Endothelial cell (in vitro differentiated cells): ENCODE results near the gene GARIN5A. TPM values are rescaled to one million over a fixed set of nuclear protein-coding genes. Genes with fewer than 3 reads are reported as not detected.
A peak's percentile ranks its signal among the peaks of the same experiment; 100 is the strongest.

Source experiments
- DNase-seq: peaks from one replicate; pipeline ENCODE4 v3.0.0; 2021; ENCODE audit warnings: low spot score
- H3K27ac Mint-ChIP-seq: one replicate; pipeline ENCODE4 v1.8.0; 2021; ENCODE audit warnings: mixed read lengths, inconsistent platforms; ENCODE audit not compliant: unreplicated experiment
- H3K27me3 Mint-ChIP-seq: one replicate; pipeline ENCODE4 v1.8.0; 2021; ENCODE audit warnings: mild to moderate bottlenecking, moderate library complexity, mixed read lengths, inconsistent platforms; ENCODE audit not compliant: unreplicated experiment
- H3K36me3 Mint-ChIP-seq: one replicate; pipeline ENCODE4 v1.8.0; 2021; ENCODE audit warnings: mild to moderate bottlenecking, low read depth, mixed read lengths, inconsistent platforms; ENCODE audit not compliant: unreplicated experiment
- H3K4me1 Mint-ChIP-seq: one replicate; pipeline ENCODE4 v1.8.0; 2021; ENCODE audit warnings: mild to moderate bottlenecking, mixed read lengths, inconsistent platforms; ENCODE audit not compliant: unreplicated experiment
- H3K4me3 Mint-ChIP-seq: one replicate; pipeline ENCODE4 v1.8.0; 2021; ENCODE audit warnings: mild to moderate bottlenecking, mixed read lengths, inconsistent platforms; ENCODE audit not compliant: unreplicated experiment
- H3K9me3 Mint-ChIP-seq: one replicate; pipeline ENCODE4 v1.8.0; 2021; ENCODE audit warnings: mixed read lengths, inconsistent platforms; ENCODE audit not compliant: unreplicated experiment
- total RNA-seq: library from RNA; stranded (reverse); fragmentation: NEBNext Ultra II Directional; extraction: Animal tissue kit (Norgen Biotek cat#: 25700); gene quantifications from one replicate; pipeline ENCODE4 v1.2.1, GENCODE V29; 2021; ENCODE audit not compliant: unreplicated experiment
- TF ChIP-seq, protein P1 (sequence below): fragments of 200-600 bp; sonication (generic); IDR thresholded peaks from one replicate; pipeline ENCODE4 v1.5.0; 2021; ENCODE audit warnings: antibody characterized with exemption; ENCODE audit not compliant: unreplicated experiment

The GARIN5A gene
- total RNA-seq, 1 donor from 2014 or later = not detected

DNA sequence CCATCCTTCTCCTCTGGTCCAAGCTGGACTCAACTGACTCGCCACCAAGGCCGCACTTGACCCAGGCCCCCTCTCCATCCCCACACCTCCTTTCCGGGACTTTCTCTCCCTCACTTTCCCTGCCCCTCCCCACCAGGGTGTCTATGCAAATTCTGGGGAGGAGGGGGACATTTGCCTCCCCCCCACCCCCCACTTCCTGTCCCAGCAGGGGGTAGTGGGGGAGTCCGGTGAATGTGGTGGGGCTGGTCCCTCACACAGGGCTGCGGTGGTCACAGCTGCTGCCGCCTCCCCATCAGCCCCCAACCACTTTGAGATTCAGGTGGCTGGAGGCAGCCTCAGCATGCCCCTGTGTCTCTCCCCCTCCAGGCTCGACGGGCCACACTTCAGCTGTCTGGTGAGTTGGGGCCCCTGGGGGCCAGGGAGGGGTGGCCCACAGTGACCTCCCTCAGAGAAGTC, 57.0 kb downstream of the GARIN5A start:
- Mint-ChIP-seq H3K4me1 (peaks cover 11% of the 10 kb centered on the region), H3K9me3 (no peaks in the 10 kb centered on the region), H3K4me3 (peak overlapping the region; percentile 78), H3K27ac (no peak overlapping the region), H3K27me3 (peaks cover 18% of the 10 kb centered on the region), H3K36me3 (peaks cover 8% of the 10 kb centered on the region)
- TF ChIP-seq, protein P1, sequence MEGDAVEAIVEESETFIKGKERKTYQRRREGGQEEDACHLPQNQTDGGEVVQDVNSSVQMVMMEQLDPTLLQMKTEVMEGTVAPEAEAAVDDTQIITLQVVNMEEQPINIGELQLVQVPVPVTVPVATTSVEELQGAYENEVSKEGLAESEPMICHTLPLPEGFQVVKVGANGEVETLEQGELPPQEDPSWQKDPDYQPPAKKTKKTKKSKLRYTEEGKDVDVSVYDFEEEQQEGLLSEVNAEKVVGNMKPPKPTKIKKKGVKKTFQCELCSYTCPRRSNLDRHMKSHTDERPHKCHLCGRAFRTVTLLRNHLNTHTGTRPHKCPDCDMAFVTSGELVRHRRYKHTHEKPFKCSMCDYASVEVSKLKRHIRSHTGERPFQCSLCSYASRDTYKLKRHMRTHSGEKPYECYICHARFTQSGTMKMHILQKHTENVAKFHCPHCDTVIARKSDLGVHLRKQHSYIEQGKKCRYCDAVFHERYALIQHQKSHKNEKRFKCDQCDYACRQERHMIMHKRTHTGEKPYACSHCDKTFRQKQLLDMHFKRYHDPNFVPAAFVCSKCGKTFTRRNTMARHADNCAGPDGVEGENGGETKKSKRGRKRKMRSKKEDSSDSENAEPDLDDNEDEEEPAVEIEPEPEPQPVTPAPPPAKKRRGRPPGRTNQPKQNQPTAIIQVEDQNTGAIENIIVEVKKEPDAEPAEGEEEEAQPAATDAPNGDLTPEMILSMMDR = no peak
- no peak for DNase-seq

DNA sequence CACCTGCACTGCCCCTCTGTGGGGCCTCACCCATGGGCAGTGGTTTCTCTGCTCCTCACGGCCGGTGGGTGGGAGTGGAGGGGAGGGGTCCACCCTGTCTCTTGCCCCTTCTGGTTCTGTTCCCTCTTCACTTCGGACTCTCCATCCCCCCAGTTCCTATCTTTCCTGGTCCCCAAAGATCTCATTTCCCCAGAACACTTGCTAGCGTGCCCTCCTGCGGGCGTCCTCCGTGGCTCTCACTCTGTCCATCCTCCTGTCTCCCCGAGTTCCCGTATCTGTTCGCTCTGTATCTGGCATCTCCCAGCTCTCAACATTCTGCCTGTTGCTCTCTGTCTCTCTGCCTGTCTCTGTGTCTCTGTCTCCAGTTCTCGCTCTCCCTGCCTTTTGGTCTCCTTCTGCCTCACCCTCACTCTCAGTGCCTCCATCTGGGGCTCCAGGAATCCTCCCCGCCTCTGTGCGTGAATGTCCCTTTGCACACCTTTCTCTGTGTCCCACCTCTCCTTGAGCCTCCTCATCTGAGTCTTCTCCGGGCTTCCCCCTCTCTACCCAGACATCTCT, 57.5 kb downstream of the GARIN5A start:
- Mint-ChIP-seq H3K9me3 (no peaks in the 10 kb centered on the region), H3K27me3 (peaks cover 16% of the 10 kb centered on the region), H3K36me3 (peaks cover 11% of the 10 kb centered on the region), H3K27ac (no peak overlapping the region), H3K4me1 (peaks cover 11% of the 10 kb centered on the region), H3K4me3 (peak overlapping the region; percentile 78)
- no peak for DNase-seq
- TF ChIP-seq, protein P1 = no peak

DNA sequence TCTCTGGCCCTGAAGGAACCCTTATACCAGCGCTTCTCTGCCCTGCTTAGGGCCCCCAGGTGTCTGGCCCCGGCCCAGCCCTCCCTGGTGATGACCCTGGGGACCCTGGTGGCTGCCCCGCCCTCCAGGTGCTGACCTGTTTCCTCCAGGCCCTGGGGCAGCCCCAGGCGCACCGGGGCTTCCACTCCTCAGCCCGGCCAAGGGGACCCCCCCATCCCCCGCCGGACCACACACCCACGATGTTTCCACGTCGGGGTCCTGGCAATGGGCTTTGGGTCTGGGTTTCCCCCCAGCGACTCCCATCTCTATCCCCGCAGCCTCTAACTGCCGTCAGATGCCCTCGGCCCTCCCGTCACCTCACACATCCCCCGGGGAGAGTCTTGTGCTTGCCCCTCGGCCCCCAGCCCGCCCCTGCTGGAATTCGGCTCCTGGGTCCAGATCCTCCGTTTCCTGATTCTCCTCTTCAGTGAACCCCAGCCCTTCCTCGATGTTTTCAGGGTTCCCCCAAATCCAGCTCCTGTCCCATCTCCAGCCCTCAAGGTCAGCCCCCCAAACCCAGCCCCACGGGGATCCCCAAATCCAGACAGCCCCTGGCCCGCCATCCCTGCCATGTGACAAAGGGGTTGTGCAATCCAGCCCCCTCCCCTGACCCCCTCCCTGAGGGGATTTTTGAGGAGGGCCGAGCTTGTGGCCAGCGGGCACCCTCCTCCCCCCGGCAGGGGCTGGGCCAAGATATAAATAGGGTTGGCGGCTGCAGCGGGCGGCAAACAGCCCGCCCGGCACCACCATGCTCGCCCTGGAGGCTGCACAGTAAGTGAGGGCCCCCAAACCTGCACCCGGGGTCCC, 58.2 kb downstream of the GARIN5A start, which contains the start of gene SPIB:
Gene SPIB (plus strand): TSS at position 763 of the 846 bp plus-strand sequence. CDS start 25 bp downstream, at position 788.
- DNase-seq = no peak
- no peaks in the 10 kb centered on the region for H3K9me3 Mint-ChIP-seq
- H3K27ac Mint-ChIP-seq = no peak within 1 kb of the TSS
- peaks cover 13% of the 10 kb centered on the region for H3K27me3 Mint-ChIP-seq
- TF ChIP-seq, protein P1 = no peak
- peaks cover 11% of the 10 kb centered on the region for H3K4me1 Mint-ChIP-seq
- H3K4me3 Mint-ChIP-seq = peak within 1 kb of the TSS; percentile 78
- H3K36me3 Mint-ChIP-seq = peaks cover 11% of the 10 kb centered on the region

DNA sequence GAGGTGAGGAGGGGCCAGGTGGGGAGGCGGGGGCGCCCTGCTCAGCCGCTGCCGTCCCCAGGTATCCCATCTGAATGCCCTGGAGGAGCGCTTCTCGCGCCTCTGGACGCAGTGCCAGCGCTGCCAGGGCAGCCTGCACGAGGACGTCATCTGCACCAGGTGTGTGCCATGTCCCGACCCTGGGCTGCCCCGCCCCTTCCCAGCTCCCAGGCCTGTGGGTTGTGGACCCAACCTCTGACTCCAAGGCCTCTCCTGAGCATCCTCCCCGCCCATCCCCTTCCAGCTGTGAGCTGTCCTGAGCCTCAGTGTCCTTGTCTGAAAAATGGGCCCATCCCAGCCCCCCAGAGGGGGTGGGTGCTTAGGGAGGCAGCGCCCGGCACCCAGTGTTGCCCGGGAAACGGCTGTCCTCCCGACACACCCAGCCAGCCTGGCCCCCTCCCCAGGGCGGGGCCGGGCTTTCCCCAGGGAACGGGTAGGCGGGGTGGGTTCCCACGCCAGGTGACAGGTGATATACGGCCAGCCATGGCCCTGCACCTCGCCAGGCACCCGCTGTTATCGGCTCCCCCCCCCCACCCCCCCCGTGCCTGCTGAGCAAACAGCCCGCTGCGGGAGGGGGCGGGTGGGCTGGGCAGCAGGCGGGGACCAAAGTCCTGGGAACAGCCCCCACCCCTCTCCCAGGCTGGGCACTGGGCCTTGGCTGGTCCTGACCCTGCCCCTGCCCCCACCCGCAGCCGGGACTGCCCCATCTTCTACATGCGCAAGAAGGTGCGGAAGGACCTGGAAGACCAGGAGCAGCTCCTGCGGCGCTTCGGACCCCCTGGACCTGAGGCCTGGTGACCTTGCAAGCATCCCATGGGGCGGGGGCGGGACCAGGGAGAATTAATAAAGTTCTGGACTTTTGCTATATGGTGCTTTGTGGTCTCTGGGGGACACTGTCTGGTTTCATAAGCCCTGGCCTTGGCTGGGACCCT, 59.3 kb downstream of the GARIN5A start:
- H3K9me3 Mint-ChIP-seq = no peaks in the 10 kb centered on the region
- H3K36me3 Mint-ChIP-seq = peaks cover 19% of the 10 kb centered on the region
- TF ChIP-seq, protein P1 = no peak
- H3K27me3 Mint-ChIP-seq = peaks cover 16% of the 10 kb centered on the region
- no peak overlapping the region for H3K4me3 Mint-ChIP-seq
- no peak for DNase-seq
- peaks cover 11% of the 10 kb centered on the region for H3K4me1 Mint-ChIP-seq
- H3K27ac Mint-ChIP-seq = no peak overlapping the region

Other genes starting within 250 kb of the GARIN5A start
- gene KCNC3, start 147.5 kb downstream of the GARIN5A start, total RNA-seq = not detected
- gene NAPSA, start 111.2 kb downstream of the GARIN5A start, total RNA-seq = not detected
- gene NR1H2, start 100.4 kb downstream of the GARIN5A start, total RNA-seq = 21.6 TPM
- gene POLD1, start 92.5 kb downstream of the GARIN5A start, total RNA-seq = 54.4 TPM
- not detected for gene SPIB, start 57.9 kb downstream of the GARIN5A start, total RNA-seq
- 0.46 TPM for gene MYBPC2, start 44.0 kb downstream of the GARIN5A start, total RNA-seq
- gene EMC10, start 341 bp downstream of the GARIN5A start, total RNA-seq = 0.21 TPM
- gene JOSD2, start 34.3 kb upstream of the GARIN5A start, total RNA-seq = 0.46 TPM
- gene ASPDH, start 37.1 kb upstream of the GARIN5A start, total RNA-seq = not detected
- 3.0 TPM for gene LRRC4B, start 91.6 kb upstream of the GARIN5A start, total RNA-seq
- 0.15 TPM for gene SYT3, start 163.0 kb upstream of the GARIN5A start, total RNA-seq
- gene C19orf81, start 172.6 kb upstream of the GARIN5A start, total RNA-seq = not detected
- 6.5 TPM for gene SHANK1, start 243.0 kb upstream of the GARIN5A start, total RNA-seq
- 37.3 TPM for gene CLEC11A, start 246.5 kb upstream of the GARIN5A start, total RNA-seq